Mesenteric fat pad (tissue), 1 donor: ENCODE data around the gene RGS10. TPM values are rescaled to one million over a fixed set of nuclear protein-coding genes. Genes with fewer than 3 reads are reported as not detected.

Source experiments
- DNase-seq: peaks from one replicate; pipeline ENCODE4 v3.0.0-alpha.2; 2020; ENCODE audit warnings: low spot score
- total RNA-seq: library from RNA; stranded (reverse); fragmentation: NEBNext Ultra II Directional; extraction: Animal tissue kit (Norgen Biotek cat#: 25700); gene quantifications from one replicate; pipeline ENCODE4 v1.2.1, GENCODE V29; 2021
- donor health status: DM: yes; HTN: yes; CAD: no.

RGS10 gene
- total RNA-seq, 1 donor from 2014 or later = 18.1 TPM

GRCh38 chr10:119451300-119451896, 91.1 kb downstream of the RGS10 start:
- no peak for DNase-seq

- no peak for DNase-seq
Measured at GRCh38 chr10:119450606-119451299, 91.8 kb downstream of the RGS10 start.

Other genes with a start within 250 kb of the RGS10 start
- 97.6 TPM for gene TIAL1, start 54.2 kb upstream of the RGS10 start, total RNA-seq
- 83.3 TPM for gene BAG3, start 108.7 kb upstream of the RGS10 start, total RNA-seq
- 16.6 TPM for gene INPP5F, start 183.3 kb upstream of the RGS10 start, total RNA-seq